Upper lobe of left lung (tissue), 6 donors: Measurements from ENCODE around the gene FRY. TPM values are rescaled to one million over a fixed set of nuclear protein-coding genes. Genes with fewer than 3 reads are reported as not detected.

Experiments used
- ATAC-seq, 2 donors: fragments of 200-7000 bp; cut with Tn5 transposase; one replicate each; pipeline ENCODE4 v1.9.1; 2022; ENCODE audit warnings: mild to moderate bottlenecking in 2 of 2, moderate library complexity in 2 of 2; ENCODE audit not compliant: low FRiP score in 2 of 2
- DNase-seq, 2 donors: peaks; one replicate each; pipeline ENCODE4 v3.0.0-alpha.2; 2019 to 2020
- H3K27ac ChIP-seq, 4 donors: fragments of 200-600 bp; sonication (generic); one replicate each; pipeline ENCODE4 v1.5.1; 2016 to 2019
- H3K27me3 ChIP-seq, 4 donors: fragments of 200-600 bp; sonication (generic); one replicate each; pipeline ENCODE4 v1.5.1; 2017 to 2019
- H3K36me3 ChIP-seq, 4 donors: fragments of 200-600 bp; sonication (generic); one replicate each; pipeline ENCODE4 v1.5.1; 2016 to 2019
- H3K4me1 ChIP-seq, 4 donors: fragments of 200-600 bp; sonication (generic); one replicate each; pipeline ENCODE4 v1.5.1; 2018 to 2019
- H3K4me3 ChIP-seq, 4 donors: fragments of 200-600 bp; sonication (generic); one replicate each; pipeline ENCODE4 v1.5.1; 2017 to 2019; ENCODE audit warnings: mild to moderate bottlenecking in 2 of 4, moderate library complexity in 1 of 4
- H3K9me3 ChIP-seq, 4 donors: fragments of 200-600 bp; sonication (generic); one replicate each; pipeline ENCODE4 v1.5.1; 2018 to 2019
- EP300 ChIP-seq, 4 donors: sonication (generic); formaldehyde crosslinking; IDR thresholded peaks; one replicate each; pipeline ENCODE4 v1.5.1; 2017; ENCODE audit warnings: antibody characterized with exemption in 4 of 4, control low read depth in 2 of 4
- POLR2A ChIP-seq, 4 donors: fragments of 450-650 bp; IDR thresholded peaks; one replicate each; pipeline ENCODE4 v1.5.1; 2016 to 2017; ENCODE audit warnings: antibody characterized with exemption in 4 of 4, mild to moderate bottlenecking in 2 of 4
- POLR2AphosphoS5 ChIP-seq, 2 donors: sonication (generic); formaldehyde crosslinking; IDR thresholded peaks; one replicate each; pipeline ENCODE4 v1.5.1; 2017; ENCODE audit warnings: antibody characterized with exemption in 2 of 2
- WGBS, 2 donors: methylation state at CpG; one replicate each; pipeline ENCODE4 v1.1.5; 2017 to 2018; 5-methylcytosine and 5-hydroxymethylcytosine counted together
- total RNA-seq, 6 donors: library from RNA; depleted of rRNA in 4 of 6; stranded (reverse); fragments of >200 nt in 4 of 6; gene quantifications; one replicate each; pipeline versions ENCODE4 v1.1.0 to v1.2.1, GENCODE V29; 2016 to 2021
- TF ChIP-seq, protein P1 (sequence below), 6 experiments: fragments of 450-650 bp in 4 of 6; fragments of 200-600 bp in 2 of 6; sonication (generic) in 2 of 6; IDR thresholded peaks; one replicate each; pipeline ENCODE4 v1.5.1; 2016 to 2019; ENCODE audit warnings: antibody characterized with exemption in 6 of 6
- donor health status: DM: no; HTN: no; CAD: no; lungs with moderate emphysema.
- donor health status: DM: no; HTN: yes; CAD: no; lungs with severe emphysema.

FRY gene
- total RNA-seq, 6 donors from 2014 or later, result 58.3 to 88.9 (median 65.8) TPM

- Histone ChIP-seq H3K36me3 (peaks cover 3 to 24% (median 5%) of the 10 kb centered on the region in 4 donors), H3K4me3 (no peak overlapping the region), H3K4me1 (peaks cover 0 to 3% (median 0%) of the 10 kb centered on the region in 4 donors), H3K9me3 (no peaks in the 10 kb centered on the region), H3K27me3 (no peaks in the 10 kb centered on the region), H3K27ac (no peak overlapping the region)
- 50 to 59% methylated on average over 3 of the region's 3 CpGs for WGBS, 2 donors
- ATAC-seq, result no peak
- TF ChIP-seq POLR2A (IDR thresholded peaks at IDR 0.05), result no peak
- TF ChIP-seq, protein P1, sequence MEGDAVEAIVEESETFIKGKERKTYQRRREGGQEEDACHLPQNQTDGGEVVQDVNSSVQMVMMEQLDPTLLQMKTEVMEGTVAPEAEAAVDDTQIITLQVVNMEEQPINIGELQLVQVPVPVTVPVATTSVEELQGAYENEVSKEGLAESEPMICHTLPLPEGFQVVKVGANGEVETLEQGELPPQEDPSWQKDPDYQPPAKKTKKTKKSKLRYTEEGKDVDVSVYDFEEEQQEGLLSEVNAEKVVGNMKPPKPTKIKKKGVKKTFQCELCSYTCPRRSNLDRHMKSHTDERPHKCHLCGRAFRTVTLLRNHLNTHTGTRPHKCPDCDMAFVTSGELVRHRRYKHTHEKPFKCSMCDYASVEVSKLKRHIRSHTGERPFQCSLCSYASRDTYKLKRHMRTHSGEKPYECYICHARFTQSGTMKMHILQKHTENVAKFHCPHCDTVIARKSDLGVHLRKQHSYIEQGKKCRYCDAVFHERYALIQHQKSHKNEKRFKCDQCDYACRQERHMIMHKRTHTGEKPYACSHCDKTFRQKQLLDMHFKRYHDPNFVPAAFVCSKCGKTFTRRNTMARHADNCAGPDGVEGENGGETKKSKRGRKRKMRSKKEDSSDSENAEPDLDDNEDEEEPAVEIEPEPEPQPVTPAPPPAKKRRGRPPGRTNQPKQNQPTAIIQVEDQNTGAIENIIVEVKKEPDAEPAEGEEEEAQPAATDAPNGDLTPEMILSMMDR (IDR thresholded peaks at IDR 0.05), result no peak
- TF ChIP-seq EP300 (IDR thresholded peaks at IDR 0.05), result no peak
- DNase-seq, result no peak
These were observed 197.9 kb downstream of the FRY start for GRCh38 chr13:32229443-32229842.

GRCh38 chr13:32232263-32232662 lies 200.7 kb downstream of the FRY start:
- Histone ChIP-seq H3K9me3 (no peaks in the 10 kb centered on the region), H3K4me1 (no peaks in the 10 kb centered on the region), H3K27me3 (no peaks in the 10 kb centered on the region), H3K27ac (no peak overlapping the region), H3K36me3 (peaks cover 0 to 17% (median 2%) of the 10 kb centered on the region in 4 donors), H3K4me3 (no peak overlapping the region)
- ATAC-seq, result no peak
- WGBS, 2 donors, result 96 to 100% methylated on average over 3 of the region's 3 CpGs
- TF ChIP-seq, protein P1 (IDR thresholded peaks at IDR 0.05), result no peak
- TF ChIP-seq POLR2A (IDR thresholded peaks at IDR 0.05) (no peak), POLR2AphosphoS5 (IDR thresholded peaks at IDR 0.05) (no peak), EP300 (IDR thresholded peaks at IDR 0.05) (no peak)
- no peak for DNase-seq

GRCh38 chr13:32233062-32233461 lies 201.5 kb downstream of the FRY start:
- peaks cover 3 to 17% (median 6%) of the 10 kb centered on the region in 4 donors for H3K36me3 ChIP-seq
- 85 to 91% methylated on average over 2 of the region's 2 CpGs for WGBS, 2 donors
- H3K9me3 ChIP-seq, result no peaks in the 10 kb centered on the region
- no peak overlapping the region for H3K27ac ChIP-seq
- H3K27me3 ChIP-seq, result no peaks in the 10 kb centered on the region
- no peaks in the 10 kb centered on the region for H3K4me1 ChIP-seq
- TF ChIP-seq POLR2A (IDR thresholded peaks at IDR 0.05), result no peak
- no peak overlapping the region for H3K4me3 ChIP-seq
- DNase-seq (no peak), ATAC-seq (no peak)

- 73 to 74% methylated on average over 2 of the region's 2 CpGs for WGBS, 2 donors
- H3K27me3 ChIP-seq, result no peaks in the 10 kb centered on the region
- H3K4me3 ChIP-seq, result no peak overlapping the region
- DNase-seq (no peak), ATAC-seq (no peak)
- TF ChIP-seq POLR2A (IDR thresholded peaks at IDR 0.05) (no peak), POLR2AphosphoS5 (IDR thresholded peaks at IDR 0.05) (no peak), EP300 (IDR thresholded peaks at IDR 0.05) (no peak)
- TF ChIP-seq, protein P1 (IDR thresholded peaks at IDR 0.05), result no peak
- no peak overlapping the region for H3K27ac ChIP-seq
- H3K36me3 ChIP-seq, result peaks cover 3 to 18% (median 8%) of the 10 kb centered on the region in 4 donors
- no peaks in the 10 kb centered on the region for H3K4me1 ChIP-seq
- H3K9me3 ChIP-seq, result no peaks in the 10 kb centered on the region
These were observed 203.3 kb downstream of the FRY start for GRCh38 chr13:32234914-32235313.

DNA sequence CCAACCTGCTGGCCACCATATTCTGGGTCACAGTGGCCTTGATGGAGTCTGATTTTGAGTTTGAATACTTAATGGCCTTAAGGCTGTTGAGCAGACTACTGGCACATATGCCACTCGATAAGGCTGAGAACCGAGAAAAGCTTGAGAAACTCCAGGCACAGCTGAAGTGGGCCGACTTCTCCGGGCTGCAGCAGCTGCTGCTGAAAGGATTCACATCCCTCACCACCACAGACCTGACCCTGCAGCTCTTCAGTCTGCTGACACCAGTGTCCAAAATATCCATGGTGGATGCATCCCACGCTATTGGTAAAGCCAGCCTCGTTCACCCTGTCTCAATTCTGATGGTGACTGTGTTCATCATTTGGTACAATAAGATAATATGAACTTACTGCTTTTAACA lies 206.1 kb downstream of the FRY start:
- ATAC-seq (no peak), DNase-seq (no peak)
- no peak overlapping the region for H3K4me3 ChIP-seq
- no peaks in the 10 kb centered on the region for H3K9me3 ChIP-seq
- TF ChIP-seq, protein P1 (IDR thresholded peaks at IDR 0.05), result no peak
- no peak for TF ChIP-seq EP300 (IDR thresholded peaks at IDR 0.05)
- TF ChIP-seq POLR2AphosphoS5 (IDR thresholded peaks at IDR 0.05), result no peak
- no peak for TF ChIP-seq POLR2A (IDR thresholded peaks at IDR 0.05)
- peaks cover 0 to 20% (median 8%) of the 10 kb centered on the region in 4 donors for H3K36me3 ChIP-seq
- no peaks in the 10 kb centered on the region for H3K4me1 ChIP-seq
- H3K27ac ChIP-seq, result no peak overlapping the region
- 90 to 96% methylated on average over 6 of the region's 6 CpGs for WGBS, 2 donors
- H3K27me3 ChIP-seq, result no peaks in the 10 kb centered on the region
